GM12878 (cell line): ENCODE data around the gene INF2. TPM values are rescaled to one million over a fixed set of nuclear protein-coding genes. Genes with fewer than 3 reads are reported as not detected.

Source experiments
- ATAC-seq: fragments of 200-7000 bp; cut with Tn5 transposase; 3 replicates; pipeline ENCODE4 v1.9.1; 2020; ENCODE audit warnings: mild to moderate bottlenecking, moderate library complexity
- BruUV-seq: library from RNA; stranded (reverse); fragments of 400-500 nt; replicated peaks from 2 replicates; lab custom pipeline; 2021; lab: Mats Ljungman, UMichigan
- CTCF ChIA-PET: fragments of 300-600 bp; sonication (Branson Sonifier 250); formaldehyde crosslinking; extraction: SDS; loops from one replicate; lab custom pipeline; 2021; ENCODE audit warnings: inconsistent platforms; lab: Yijun Ruan, JAX
- POLR2A ChIA-PET: fragments of 350-600 bp; formaldehyde crosslinking; extraction: SDS; loops from one replicate; lab custom pipeline; 2021; ENCODE audit warnings: inconsistent platforms; lab: Charles Lee
- RAD21 ChIA-PET: fragments of 300-600 bp; sonication (Branson Sonifier 250); formaldehyde crosslinking; loops from one replicate; lab custom pipeline; 2023; ENCODE audit warnings: antibody characterized with exemption; ENCODE audit not compliant: unreplicated experiment; lab: Charles Lee
- SMC1A ChIA-PET: fragments of 300-600 bp; sonication (Branson Sonifier 250); formaldehyde crosslinking; loops from one replicate; lab custom pipeline; 2023; ENCODE audit not compliant: unreplicated experiment, uncharacterized antibody; lab: Charles Lee
- DNase-seq: peaks from one replicate; pipeline ENCODE4 v3.0.0-alpha.2; 2011; ENCODE audit warnings: low read depth, low spot score
- FAIRE-seq: peaks from 3 replicates; lab custom pipeline; 2011; peaks lifted over from hg19 to GRCh38; lab: Jason Lieb, UNC
- H2AFZ ChIP-seq: 2 replicates; pipeline ENCODE4 v1.6.0; 2011; ENCODE audit warnings: low read depth, low read length, control low read depth; ENCODE audit not compliant: control insufficient read depth
- H3K27ac ChIP-seq: 2 replicates; pipeline ENCODE4 v1.5.1; 2011; ENCODE audit warnings: control low read depth; ENCODE audit not compliant: control insufficient read depth, insufficient read depth
- H3K27me3 ChIP-seq, 2 experiments: replicated peaks in 1 of 2; 2 replicates each; pipeline versions ENCODE4 v1.6.0 to v1.6.1; 2011; ENCODE audit warnings: low read length in 1 of 2; ENCODE audit not compliant: control insufficient read depth in 2 of 2, insufficient read depth in 2 of 2
- H3K36me3 ChIP-seq, 2 experiments: 2 replicates each; pipeline ENCODE4 v1.5.1; 2011; ENCODE audit warnings: low read length in 1 of 2; ENCODE audit not compliant: control insufficient read depth in 2 of 2, insufficient read depth in 2 of 2
- H3K4me1 ChIP-seq: 2 replicates; pipeline ENCODE4 v1.6.1; 2011; ENCODE audit warnings: mild to moderate bottlenecking, low read length, moderate library complexity, mixed read lengths; ENCODE audit not compliant: control insufficient read depth, insufficient read depth
- H3K4me2 ChIP-seq: 2 replicates; pipeline ENCODE4 v1.6.0; 2011; ENCODE audit warnings: control low read depth; ENCODE audit not compliant: control insufficient read depth, insufficient read depth
- H3K4me3 ChIP-seq: fragments of 200-600 bp; sonication (generic); 2 replicates; pipeline ENCODE4 v1.5.1; 2016
- H3K79me2 ChIP-seq: 2 replicates; pipeline ENCODE4 v1.6.0; 2011; ENCODE audit warnings: low read length; ENCODE audit not compliant: control insufficient read depth, insufficient read depth
- H3K9ac ChIP-seq: 2 replicates; pipeline ENCODE4 v1.8.0; 2011; ENCODE audit warnings: low read length, control low read depth, mixed read lengths; ENCODE audit not compliant: control insufficient read depth, insufficient read depth
- H3K9me3 ChIP-seq: replicated peaks from 3 replicates; pipeline ENCODE4 v1.5.1; 2011; ENCODE audit warnings: mild to moderate bottlenecking, low read length; ENCODE audit not compliant: control insufficient read depth, insufficient read depth
- H4K20me1 ChIP-seq: 2 replicates; pipeline ENCODE4 v1.6.0; 2011; ENCODE audit not compliant: control insufficient read depth, insufficient read depth
- BHLHE40 ChIP-seq, 2 experiments: fragments of 450-650 bp in 1 of 2; IDR thresholded peaks; 2 replicates each; pipeline ENCODE4 v1.6.1; 2011 to 2017; ENCODE audit warnings: low read depth in 2 of 2, borderline replicate concordance in 1 of 2, improper control_type of control experiment in 1 of 2, low read length in 1 of 2, mild to moderate bottlenecking in 1 of 2
- DPF2 ChIP-seq: fragments of 450-650 bp; IDR thresholded peaks from 2 replicates; pipeline ENCODE4 v1.6.1; 2017; ENCODE audit warnings: mild to moderate bottlenecking
- IRF3 ChIP-seq: fragments of 450-650 bp; IDR thresholded peaks from 2 replicates; pipeline ENCODE4 v1.6.1; 2014; ENCODE audit warnings: mild to moderate bottlenecking
- MTA3 ChIP-seq: IDR thresholded peaks from 2 replicates; pipeline ENCODE4 v1.6.1; 2012; ENCODE audit warnings: low read length, inconsistent platforms, borderline replicate concordance
- MXI1 ChIP-seq: fragments of 150-350 bp; IDR thresholded peaks from 2 replicates; pipeline ENCODE4 v1.6.1; 2011; ENCODE audit warnings: low read depth, mild to moderate bottlenecking, inconsistent platforms, low read length, improper control_type of control experiment
- PAX5 ChIP-seq: IDR thresholded peaks from 2 replicates; pipeline ENCODE4 v1.6.1; 2011; ENCODE audit warnings: low read depth, low read length, borderline replicate concordance
- SMAD1 ChIP-seq: fragments of 450-650 bp; IDR thresholded peaks from 2 replicates; pipeline ENCODE4 v1.6.1; 2018; ENCODE audit warnings: mild to moderate bottlenecking, low read depth; ENCODE audit not compliant: partially characterized antibody
- SMAD5 ChIP-seq: IDR thresholded peaks from 2 replicates; pipeline ENCODE4 v1.6.1; 2016; ENCODE audit warnings: antibody characterized with exemption, low read depth
- TCF12 ChIP-seq: IDR thresholded peaks from 2 replicates; pipeline ENCODE4 v1.6.1; 2011; ENCODE audit warnings: low read depth, mild to moderate bottlenecking, low read length
- ZNF274 ChIP-seq: IDR thresholded peaks from one replicate; pipeline ENCODE4 v1.8.0; 2011; ENCODE audit not compliant: insufficient read length, insufficient read depth
- WGBS: methylation state at CpG from one replicate; pipeline ENCODE4 v1.1.6; 2016; ENCODE audit warnings: low lambda C conversion rate; ENCODE audit not compliant: insufficient replicate concordance, insufficient coverage; ENCODE audit errors: missing lambda C conversion rate; 5-methylcytosine and 5-hydroxymethylcytosine counted together
- in situ Hi-C: fragments of 300-500 bp; cut with MboI; formaldehyde crosslinking; loops from 9 replicates; pipeline ENCODE4 v1.14.3; 2018; ENCODE audit warnings: mixed read lengths
- intact Hi-C: fragments of 100-400 bp; cut with micrococcal nuclease; formaldehyde crosslinking; loops from one replicate; pipeline ENCODE4 v1.14.2; 2022; ENCODE audit not compliant: unreplicated experiment
- polyA plus RNA-seq, 11 experiments: library from polyadenylated mRNA; depleted of rRNA in 4 of 11; unstranded in 6 of 11; stranded (reverse) in 5 of 11; fragments of >200 nt; fragmentation: Nextera tagmentation in 4 of 11; fragmentation: Illumina TruSeq in 1 of 11; extraction: Ambion mirVana in 4 of 11; extraction: Trizol in 1 of 11; gene quantifications; 1 replicate in 1 of 11; 2 replicates in 10 of 11; pipeline versions ENCODE4 v1.2.1 to v1.2.3, GENCODE V29; 2011 to 2016; ENCODE audit warnings: inconsistent platforms in 2 of 11, missing spikeins in 2 of 11, low read depth in 1 of 11
- total RNA-seq, 4 experiments: library from RNA; depleted of rRNA in 3 of 4; stranded (reverse); fragments of >200 nt in 3 of 4; fragmentation: Illumina TruSeq in 1 of 4; extraction: Trizol in 1 of 4; gene quantifications; 2 replicates each; pipeline versions ENCODE4 v1.2.1 to v1.2.3, GENCODE V29; 2013 to 2021
- TF ChIP-seq, protein P1 (sequence below): fragments of 450-650 bp; IDR thresholded peaks from 2 replicates; pipeline ENCODE4 v1.6.1; 2017; ENCODE audit warnings: mild to moderate bottlenecking, moderate library complexity
- TF ChIP-seq, protein P2 (sequence below): fragments of 450-650 bp; IDR thresholded peaks from 2 replicates; pipeline ENCODE4 v1.6.1; 2018; ENCODE audit warnings: borderline replicate concordance, mild to moderate bottlenecking; ENCODE audit not compliant: partially characterized antibody

INF2 gene
- total and polyA plus RNA-seq, 10 of the 15 experiments (the other 5 are each of a cell fraction or from before 2014, with no cell fraction given) = 0.72 to 43.2 (median 8.3) TPM

- no TSS peak for BruUV-seq
- H3K4me1 ChIP-seq = peaks cover 10% of the 10 kb centered on the region
- H3K4me2 ChIP-seq = no peak overlapping the region
- ATAC-seq (peak; percentile 10; the same call in 1 of the 3 replicates), DNase-seq (no peak), FAIRE-seq (no peak)
- intact Hi-C loops = no loop called here
- in situ Hi-C loops = no loop called here
- H3K79me2 ChIP-seq = no peaks in the 10 kb centered on the region
- H3K9me3 ChIP-seq = no peaks in the 10 kb centered on the region
- POLR2A ChIA-PET = no interaction called here
- H3K9ac ChIP-seq = no peak overlapping the region
- H2AFZ ChIP-seq = no peak overlapping the region
- CTCF ChIA-PET = no interaction called here
- H3K27ac ChIP-seq = no peak overlapping the region
- WGBS = 52% methylated on average over 26 of the region's 29 CpGs
- H3K36me3 ChIP-seq = no peaks in the 10 kb centered on the region
- no peak overlapping the region for H3K4me3 ChIP-seq
- SMC1A ChIA-PET = no interaction called here
- H4K20me1 ChIP-seq = no peaks in the 10 kb centered on the region
- no peaks in the 10 kb centered on the region; a peak in 2 of 4 replicates for H3K27me3 ChIP-seq
- RAD21 ChIA-PET = interaction anchor here (1.7 kb wide), 1 partner anchor 12 kb away, joined by 6 read pairs; the partner anchor contains the start of gene SIVA1
- TF ChIP-seq, protein P1, sequence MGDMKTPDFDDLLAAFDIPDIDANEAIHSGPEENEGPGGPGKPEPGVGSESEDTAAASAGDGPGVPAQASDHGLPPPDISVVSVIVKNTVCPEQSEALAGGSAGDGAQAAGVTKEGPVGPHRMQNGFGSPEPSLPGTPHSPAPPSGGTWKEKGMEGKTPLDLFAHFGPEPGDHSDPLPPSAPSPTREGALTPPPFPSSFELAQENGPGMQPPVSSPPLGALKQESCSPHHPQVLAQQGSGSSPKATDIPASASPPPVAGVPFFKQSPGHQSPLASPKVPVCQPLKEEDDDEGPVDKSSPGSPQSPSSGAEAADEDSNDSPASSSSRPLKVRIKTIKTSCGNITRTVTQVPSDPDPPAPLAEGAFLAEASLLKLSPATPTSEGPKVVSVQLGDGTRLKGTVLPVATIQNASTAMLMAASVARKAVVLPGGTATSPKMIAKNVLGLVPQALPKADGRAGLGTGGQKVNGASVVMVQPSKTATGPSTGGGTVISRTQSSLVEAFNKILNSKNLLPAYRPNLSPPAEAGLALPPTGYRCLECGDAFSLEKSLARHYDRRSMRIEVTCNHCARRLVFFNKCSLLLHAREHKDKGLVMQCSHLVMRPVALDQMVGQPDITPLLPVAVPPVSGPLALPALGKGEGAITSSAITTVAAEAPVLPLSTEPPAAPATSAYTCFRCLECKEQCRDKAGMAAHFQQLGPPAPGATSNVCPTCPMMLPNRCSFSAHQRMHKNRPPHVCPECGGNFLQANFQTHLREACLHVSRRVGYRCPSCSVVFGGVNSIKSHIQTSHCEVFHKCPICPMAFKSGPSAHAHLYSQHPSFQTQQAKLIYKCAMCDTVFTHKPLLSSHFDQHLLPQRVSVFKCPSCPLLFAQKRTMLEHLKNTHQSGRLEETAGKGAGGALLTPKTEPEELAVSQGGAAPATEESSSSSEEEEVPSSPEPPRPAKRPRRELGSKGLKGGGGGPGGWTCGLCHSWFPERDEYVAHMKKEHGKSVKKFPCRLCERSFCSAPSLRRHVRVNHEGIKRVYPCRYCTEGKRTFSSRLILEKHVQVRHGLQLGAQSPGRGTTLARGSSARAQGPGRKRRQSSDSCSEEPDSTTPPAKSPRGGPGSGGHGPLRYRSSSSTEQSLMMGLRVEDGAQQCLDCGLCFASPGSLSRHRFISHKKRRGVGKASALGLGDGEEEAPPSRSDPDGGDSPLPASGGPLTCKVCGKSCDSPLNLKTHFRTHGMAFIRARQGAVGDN = no peak
- TF ChIP-seq SMAD1 = no peak
- no peak for TF ChIP-seq PAX5
- TF ChIP-seq SMAD5 = no peak
- TF ChIP-seq IRF3 = no peak
- no peak for TF ChIP-seq BHLHE40 (IDR thresholded peaks at IDR 0.05; ENCODE audit: borderline replicate concordance in 1 of 2, low read depth in 2 of 2, low read length in 1 of 2)
- TF ChIP-seq MTA3 = no peak
- no peak for TF ChIP-seq DPF2
- TF ChIP-seq MXI1 = no peak
- TF ChIP-seq, protein P2, sequence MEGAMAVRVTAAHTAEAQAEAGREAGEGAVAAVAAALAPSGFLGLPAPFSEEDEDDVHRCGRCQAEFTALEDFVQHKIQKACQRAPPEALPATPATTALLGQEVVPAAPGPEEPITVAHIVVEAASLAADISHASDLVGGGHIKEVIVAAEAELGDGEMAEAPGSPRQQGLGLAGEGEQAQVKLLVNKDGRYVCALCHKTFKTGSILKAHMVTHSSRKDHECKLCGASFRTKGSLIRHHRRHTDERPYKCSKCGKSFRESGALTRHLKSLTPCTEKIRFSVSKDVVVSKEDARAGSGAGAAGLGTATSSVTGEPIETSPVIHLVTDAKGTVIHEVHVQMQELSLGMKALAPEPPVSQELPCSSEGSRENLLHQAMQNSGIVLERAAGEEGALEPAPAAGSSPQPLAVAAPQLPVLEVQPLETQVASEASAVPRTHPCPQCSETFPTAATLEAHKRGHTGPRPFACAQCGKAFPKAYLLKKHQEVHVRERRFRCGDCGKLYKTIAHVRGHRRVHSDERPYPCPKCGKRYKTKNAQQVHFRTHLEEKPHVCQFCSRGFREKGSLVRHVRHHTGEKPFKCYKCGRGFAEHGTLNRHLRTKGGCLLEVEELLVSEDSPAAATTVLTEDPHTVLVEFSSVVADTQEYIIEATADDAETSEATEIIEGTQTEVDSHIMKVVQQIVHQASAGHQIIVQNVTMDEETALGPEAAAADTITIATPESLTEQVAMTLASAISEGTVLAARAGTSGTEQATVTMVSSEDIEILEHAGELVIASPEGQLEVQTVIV = no peak
- TF ChIP-seq ZNF274 = no peak
- TF ChIP-seq TCF12 = no peak
These were observed 51.8 kb downstream of the INF2 start for GRCh38 chr14:104741108-104741802.
